HG02885 (cell line): ENCODE results near the gene TMEM201.

Experiments used
- ATAC-seq: cut with Tn5 transposase; IDR thresholded peaks from one replicate; pipeline ENCODE4 v1.9.1; 2021; ENCODE audit warnings: mild to moderate bottlenecking; ENCODE audit not compliant: unreplicated experiment, poor library complexity

The TMEM201 gene

DNA sequence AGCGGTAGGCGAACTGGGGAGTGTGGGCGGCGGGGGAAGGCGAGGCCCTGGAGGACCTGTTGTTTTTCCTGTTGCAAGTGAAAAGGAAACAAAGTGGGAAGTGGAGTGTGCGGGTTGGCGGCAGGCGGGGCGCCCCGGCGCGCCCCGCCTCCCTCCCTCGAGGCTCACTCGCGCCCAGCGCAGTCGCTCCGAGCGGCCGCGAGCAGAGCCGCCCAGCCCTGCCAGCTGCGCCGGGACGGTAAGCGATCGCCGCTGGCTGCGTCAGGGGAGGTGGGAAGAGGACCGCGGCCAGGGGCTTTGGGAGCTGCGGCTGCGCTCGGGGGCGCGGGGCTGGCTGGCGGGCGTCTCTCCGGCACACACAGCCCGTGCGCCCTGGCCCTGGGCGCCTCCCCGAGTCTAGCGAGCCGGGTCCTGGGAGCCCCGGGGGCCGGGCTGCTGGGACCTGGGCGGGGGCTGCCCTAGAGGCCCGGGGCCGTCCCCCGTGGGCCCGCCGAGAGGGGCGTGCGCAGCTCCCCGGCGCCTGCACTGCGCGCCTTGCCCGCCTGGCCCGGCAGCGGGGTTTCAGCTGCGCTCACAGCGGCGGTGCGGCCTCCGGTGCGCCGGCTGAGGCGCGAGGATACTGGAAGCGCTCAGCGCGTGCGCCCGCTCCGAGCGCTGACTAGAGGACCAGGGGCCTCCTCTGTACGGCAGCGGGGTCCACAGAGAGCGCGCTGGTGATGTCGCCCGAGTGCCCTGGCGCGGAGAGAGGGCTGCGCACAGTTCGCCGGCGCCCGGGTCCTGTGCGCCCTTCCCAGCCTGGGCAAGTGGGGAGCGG lies 63.1 kb downstream of the TMEM201 start, which contains the start of gene PIK3CD:
PIK3CD (plus strand) TSS at position 167 of the 814 bp plus-strand sequence. CDS start 58,725 bp downstream, outside the sequence.
- no peak for ATAC-seq

DNA sequence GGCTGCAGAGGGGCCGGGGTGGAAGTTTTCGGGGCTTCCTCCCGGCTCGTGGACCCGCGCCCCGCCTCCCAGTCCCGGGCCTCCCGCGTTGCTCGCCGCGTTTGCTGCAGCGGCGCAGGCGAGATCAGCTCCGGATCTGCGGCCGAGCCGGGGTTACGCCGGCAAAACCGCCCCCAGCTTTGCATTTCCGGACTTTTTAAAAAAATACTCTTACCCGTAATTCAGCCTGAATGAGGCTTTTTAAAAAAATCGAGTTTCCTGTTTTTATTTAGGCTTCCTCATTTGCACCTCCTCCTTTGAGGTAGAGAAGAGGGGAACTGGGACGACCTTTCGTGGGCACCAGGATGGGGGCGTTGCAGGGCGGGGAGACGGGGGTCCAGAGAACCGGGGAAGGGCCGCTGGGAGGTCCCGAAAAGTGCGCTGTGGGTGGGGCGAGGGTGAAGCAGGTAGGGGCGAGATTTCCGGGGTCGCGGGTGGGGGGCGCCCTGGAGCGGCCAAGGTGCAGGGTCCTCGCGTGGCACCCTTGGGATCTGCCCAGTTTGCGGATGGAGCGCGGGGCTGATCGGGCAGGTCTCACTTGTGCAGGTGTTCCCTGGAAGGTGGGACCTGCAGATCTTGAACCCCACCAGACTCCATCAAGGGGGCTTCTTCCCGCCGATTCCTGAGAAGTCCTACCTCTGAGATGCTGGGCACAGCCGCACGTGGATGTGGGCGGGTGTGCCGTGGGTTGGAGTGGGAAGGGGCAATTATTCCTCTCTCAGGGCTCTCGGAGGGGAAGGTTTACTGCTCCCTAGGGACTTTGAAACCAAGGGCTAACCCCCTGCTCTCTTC lies 63.9 kb downstream of the TMEM201 start:
- no peak for ATAC-seq

DNA sequence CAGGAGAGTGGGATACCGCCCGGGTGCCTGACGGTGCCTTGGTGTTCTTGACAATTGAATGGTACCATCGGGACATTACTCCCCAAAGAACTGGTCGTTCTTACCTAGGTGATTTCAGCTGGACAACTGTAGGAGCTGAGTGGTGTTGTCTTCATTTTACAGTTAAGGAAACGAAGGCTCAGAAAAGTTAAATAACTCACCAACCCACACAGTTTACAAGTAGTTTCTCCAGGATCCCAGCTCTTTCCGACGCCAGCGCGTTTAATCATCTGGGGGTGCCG lies 64.4 kb downstream of the TMEM201 start:
- ATAC-seq: no peak

DNA sequence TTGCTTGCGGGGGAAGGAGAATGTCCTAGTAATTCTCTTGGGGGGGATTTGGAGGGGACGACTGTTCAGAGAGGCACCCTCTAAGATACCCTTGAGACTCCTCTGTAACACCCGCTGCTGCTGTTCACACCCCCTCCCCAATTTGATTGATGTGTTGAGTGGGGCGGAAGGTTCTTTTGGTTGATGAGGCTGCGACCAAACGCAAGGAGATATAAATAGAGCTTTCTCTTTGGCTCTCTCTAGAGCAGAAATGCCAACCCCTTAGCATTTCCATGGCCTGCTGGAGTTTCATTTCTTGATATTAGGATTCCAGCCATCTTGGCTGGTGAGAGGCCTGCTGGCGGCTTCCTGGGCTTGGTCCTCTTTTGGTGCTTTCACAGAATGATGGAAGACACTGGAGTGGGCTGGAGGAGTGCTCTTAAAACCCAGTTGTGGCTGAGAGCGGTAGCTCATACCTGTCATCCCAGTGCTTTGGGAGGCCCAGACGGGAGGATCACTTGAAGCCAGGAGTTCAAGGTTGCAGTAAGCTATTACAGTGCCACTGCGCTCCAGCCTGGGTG lies 64.9 kb downstream of the TMEM201 start:
- no peak for ATAC-seq

DNA sequence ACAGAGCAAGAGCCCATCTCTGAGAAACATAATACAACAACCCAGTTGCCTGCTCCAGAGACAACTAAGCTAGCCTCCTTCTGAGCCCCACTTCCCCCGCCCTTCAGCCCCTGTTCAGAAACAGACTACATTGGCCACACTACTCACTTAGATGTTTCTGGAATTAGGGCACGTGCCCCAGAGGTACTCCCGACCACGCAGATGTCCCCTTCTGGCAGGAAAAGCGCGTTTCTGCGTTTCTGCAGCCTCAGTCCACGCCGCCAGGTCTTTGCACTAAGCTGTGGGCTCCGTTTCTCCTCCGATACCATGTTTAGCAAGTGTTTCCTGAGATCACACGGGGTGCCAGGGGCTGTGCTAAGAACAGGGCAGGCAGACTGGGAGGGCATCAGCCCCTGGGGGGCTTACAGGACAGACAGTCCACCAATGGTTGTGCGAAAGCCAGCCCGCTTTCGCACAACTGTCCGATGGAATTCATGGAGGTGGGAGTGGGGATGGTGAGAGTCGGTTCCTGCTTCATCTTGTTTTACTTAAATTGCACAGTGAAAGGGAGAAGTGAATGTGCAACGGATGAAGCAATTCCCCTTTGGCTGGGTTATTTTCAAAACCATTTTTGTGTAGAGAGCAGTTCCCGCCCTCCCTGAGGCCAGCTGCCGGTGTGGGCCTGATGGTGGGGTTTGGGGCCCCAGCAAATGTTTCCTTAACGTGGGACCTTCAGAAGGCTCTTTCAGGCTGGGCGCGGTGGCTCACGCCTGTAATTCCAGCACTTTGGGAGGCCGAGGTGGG lies 65.5 kb downstream of the TMEM201 start:
- ATAC-seq: no peak

DNA sequence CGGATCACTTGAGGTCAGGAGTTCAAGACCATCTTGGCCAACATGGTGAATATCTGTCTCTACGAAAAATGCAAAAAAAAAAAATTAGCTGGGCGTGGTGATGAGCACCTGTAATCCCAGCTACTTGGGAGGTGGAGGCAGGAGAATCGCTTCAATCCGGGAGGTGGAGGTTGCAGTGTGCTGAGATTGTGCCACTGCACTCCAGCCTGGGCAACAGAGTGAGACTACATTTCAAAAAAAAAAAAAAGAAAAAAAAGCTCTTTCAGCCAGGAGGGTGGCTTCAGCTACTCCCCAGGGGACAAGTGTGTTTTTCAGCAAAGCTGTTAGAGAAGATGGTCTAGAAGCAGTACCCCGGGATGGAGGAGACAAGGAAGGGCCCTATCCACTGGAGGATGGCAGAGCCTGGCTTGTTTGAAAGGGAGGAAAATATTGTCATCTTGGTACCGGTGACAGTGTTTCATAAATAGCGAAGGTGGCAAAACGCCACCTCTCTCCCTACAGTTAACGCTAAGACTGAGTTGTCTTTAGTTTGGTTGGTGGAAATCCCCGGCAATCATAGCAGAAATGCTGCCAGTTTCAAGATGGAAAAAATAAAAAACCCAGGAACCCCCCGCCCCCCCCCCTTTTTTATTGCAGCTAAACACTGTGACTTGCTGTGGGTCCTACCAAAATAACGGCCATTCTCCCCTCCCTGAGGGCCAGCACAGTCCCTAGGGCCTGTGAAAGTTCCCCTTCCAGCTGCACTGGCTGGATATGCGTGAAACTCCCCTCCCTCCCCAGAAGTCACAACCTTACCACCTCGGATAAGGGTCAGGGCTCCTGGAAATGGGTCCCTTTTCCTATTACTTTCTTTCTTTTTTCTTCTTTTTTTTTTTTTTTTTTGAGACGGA lies 66.4 kb downstream of the TMEM201 start:
- no peak for ATAC-seq

DNA sequence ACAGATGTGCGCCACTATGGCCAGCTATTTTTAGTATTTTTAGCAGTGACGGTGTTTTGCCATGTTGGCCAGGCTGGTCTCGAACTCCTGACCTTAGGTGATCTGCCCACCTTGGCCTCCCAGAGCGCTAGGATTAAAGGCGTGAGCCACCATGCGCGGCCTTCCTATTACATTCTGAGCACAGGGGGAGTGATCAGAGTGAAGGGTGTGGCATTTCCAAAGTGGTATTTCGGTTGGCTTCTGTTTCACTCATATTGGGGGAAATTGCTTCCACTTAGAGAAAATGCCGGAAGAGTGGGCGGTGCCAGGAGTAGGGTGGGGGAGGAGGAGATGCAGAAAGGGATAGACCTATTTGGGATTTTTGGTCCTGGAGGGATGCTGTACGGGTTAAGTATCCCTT lies 67.1 kb downstream of the TMEM201 start:
- no peak for ATAC-seq

DNA sequence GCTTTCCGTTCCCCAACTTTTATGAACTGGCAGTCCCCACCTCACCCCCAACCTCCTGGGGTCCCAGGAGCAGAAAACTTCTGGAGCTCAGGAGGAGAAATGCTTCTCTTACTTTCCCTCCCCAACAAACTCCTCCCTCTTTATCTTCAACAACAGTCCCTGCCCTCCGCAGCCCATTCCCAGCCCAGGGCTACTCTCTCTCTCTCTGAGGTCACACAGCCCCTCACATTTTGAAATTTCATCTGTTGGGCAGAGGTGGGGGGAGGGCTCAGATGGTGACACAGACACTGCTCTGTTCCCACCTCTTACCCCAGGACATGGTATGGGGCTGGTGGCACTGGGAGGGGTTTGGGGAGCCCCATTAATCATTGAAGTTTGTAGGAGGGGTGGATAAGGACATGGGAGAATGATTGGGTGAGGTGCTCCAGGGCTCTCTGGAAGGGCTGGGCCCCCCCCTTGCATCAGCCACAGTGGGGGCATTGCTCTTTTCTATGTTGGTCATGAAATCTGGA lies 68.9 kb downstream of the TMEM201 start:
- no peak for ATAC-seq

DNA sequence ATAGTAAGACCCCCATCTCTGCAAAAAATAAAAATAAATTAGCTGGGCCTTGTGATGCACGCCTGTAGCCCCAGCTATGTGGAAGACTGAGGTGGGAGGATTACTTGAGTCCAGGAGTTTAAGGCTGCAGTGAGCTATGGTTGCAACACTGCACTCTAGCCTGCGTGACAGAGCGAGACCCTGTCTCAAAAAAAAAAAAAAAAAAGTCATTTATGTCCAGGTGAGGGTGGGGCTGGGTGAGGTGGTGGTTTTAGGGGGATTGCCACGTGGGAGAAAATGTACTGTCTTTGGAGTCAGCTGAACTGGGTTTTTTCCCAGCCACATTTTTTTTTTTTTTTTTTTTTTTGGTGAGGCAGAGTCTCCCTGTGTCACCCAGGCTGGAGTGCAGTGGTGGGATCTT lies 69.5 kb downstream of the TMEM201 start:
- no peak for ATAC-seq

DNA sequence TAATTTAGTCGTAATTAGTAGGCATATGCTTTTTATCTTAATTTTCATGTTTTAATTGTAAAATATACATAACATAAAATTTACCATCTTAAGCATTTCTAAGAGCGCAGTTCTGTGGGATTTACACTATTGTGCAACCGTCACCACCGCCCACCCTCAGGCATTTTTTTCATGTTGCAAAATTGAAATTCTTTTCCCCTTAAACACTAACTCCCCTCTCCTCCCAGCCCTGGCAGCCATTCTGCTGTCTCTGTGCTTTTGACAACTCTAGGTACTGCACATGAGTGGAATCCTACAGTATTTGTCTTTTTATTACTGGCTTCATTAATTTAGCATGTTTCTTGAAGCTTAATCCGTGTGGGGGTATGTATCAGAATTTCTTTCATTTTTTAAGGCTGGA lies 70.6 kb downstream of the TMEM201 start:
- no peak for ATAC-seq

DNA sequence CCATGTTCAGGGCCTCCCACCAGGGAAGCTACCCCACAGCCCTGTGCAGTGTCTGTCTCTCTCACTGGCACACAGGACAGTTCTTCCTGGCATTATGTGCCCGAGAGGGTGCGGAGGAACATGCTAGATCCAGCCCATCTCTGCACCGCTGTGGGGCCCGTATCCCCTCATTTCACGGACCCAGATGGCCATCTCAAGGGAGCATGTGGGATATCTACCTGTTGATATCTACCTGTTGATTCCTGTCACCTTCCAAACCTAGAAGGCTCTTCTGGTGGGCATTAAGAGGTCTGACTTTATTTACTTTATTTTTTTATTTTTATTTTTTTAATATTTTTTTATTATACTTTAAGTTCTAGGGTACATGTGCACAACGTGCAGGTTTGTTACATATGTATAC lies 74.5 kb downstream of the TMEM201 start:
- no peak for ATAC-seq
